Stimulated activated CD4-positive, alpha-beta T cell treated with anti-CD3 and anti-CD28 coated beads, Interleukin-1b, Interleukin-23, amount 100 ng/mL, for 24 hours (primary cell): ENCODE data around the gene CREB3L1.
"Not testable (repeated sequence)": the region's sequence is repeated elsewhere in the genome, so short reads cannot be mapped to it uniquely, and the experiment has no call there.

Source experiments
- DNase-seq, 4 experiments: peaks; one replicate each; pipeline ENCODE4 v3.0.0-alpha.2; 2020; ENCODE audit warnings: low read depth in 4 of 4, low spot score in 1 of 4

Gene CREB3L1

DNA sequence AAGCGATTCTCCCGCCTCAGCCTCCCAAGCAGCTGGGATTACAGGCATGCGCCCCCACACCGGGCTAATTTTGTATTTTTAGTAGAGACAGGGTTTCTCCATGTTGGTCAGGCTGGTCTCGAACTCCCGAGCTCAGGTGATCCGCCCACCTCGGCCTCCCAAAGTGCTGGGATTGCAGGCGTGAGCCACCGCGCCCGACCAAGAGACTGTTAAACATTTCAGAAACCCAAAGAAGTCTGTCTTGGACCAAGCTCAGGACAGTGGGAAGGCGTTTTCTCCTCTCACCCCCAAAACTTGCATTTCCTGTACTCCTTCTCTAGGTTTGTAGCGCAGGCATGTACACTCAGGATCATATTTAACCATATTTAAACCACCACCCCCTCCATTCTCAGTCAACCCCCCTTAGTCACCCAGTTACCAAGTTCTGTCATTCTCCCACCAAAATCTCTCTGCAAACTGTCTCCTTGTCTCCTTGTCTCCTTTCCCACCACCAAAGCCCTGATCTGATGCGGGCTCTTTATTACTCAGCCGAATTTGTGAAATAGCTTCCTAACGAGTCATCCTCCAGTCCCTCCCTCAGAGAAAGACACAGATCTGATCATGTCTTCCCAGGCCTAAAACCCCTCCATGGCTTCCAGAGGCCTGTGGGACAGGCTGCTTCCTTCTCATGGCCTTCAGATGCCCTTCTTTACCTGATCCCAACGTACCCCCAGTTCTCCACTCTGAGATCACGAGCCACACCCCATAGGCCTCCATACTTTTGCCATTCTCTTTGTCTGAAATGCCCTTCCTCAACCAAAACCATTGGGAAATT, 29.0 kb upstream of the CREB3L1 start:
- DNase-seq, result no peak

DNA sequence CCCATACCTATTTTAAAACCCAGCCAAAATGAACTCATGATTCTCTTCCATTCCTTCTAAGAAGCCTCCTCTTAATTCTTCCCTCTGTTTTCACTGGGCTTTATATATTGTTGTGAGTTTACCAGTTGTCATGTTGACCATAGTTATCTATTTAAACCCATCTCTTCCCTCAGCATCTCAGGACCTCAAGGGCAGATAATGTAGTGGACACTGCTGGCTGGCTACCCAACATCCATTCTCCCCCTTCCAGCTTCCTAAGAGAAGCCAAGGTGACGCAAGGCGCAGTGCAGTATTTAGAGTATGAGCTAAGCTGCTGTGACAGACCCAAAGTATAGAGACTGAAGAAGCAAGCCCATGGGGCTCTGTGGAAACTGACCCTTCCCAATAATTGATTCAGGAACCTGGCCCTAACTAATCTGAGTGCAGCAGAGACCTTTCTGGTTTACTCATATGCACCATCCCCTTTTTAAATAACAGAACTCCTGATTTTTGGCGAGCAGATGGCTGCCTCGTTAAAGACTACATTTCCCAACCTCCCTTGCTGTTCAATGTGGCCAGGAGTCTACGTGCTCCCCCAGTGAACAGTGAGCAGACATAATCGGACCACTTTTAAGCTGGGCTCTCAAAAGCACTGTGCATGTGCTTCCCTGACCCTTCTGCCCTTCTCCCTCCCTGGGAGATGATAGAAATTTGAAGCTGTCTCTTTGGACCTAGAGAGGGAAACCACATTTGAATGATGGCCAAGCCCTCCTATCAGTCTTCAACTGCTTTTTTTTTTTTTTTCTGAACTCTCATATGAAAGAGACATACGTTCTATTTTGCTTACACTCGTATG, 28.1 kb upstream of the CREB3L1 start:
- DNase-seq, result no peak

DNA sequence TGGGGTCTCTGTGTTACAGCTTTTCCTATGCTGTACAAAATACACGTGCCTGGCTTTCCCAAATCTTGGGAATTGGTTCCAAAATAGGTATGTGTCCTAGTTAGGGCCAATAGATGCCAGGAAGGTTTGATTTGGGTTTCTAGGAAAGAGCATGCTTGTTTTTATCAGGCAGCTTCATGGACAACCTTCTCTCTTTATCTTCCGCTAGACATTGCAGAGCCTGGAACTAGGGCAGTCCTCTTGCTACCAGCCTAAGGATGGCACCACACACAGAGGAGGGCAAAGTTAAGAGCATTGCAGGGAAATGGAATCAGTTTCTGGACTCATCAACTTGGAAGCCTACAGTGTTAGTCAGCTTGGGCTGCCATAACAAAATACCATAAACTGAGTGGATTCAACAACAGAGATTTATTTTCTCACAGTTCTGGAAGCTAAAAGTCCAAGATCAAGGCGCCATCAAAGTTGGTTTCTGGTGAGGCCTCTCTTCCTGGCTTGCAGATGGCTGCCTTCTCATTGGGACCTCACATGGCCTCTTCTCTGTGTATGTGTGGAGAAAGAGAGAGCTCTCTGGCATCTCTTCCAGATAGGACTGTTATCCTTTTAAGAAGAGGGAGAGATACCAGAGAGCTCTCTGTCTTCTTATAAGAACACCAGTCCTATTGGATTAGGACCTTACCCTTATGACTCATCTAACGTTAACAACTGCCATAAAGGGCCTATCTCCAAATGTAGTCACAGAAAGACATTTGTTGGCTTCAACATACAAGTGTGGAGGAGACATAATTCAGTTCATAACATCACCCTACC, 27.3 kb upstream of the CREB3L1 start:
- no peak for DNase-seq

DNA sequence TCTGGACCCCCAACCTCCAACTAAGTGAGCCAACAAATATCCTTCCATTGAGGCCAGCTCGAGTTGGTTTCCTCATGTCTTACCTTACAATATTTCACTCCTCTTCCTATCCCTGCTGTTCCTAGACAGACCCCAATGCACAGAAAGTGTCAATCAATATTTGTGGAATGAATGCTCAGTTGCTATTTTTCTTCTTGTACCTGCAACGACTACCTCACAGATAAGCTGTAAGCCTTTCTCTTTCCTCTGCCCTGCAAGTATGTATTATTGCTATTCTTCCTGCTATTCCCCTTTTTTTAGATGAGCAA, 26.8 kb upstream of the CREB3L1 start:
- DNase-seq, result no peak

DNA sequence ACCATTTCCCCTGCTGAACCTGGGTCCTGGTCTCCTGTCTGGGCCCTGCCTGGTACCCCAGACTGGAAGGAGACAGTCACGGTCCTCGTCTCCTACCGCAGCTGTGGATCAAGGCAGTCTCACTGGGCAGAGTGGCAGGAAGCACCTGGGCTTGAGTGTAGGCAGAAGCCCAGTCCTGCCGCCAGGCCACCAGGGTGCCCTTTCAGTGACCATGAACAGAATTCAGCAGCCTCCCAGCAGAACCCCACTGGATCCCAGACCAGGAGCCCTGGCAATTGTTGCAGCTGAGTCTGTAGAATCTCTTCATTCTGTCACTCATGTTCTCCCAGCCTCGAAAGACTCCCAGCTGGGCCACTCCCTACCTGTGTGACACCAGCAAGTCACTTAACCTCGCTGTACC, 25.5 kb upstream of the CREB3L1 start:
- no peak for DNase-seq

DNA sequence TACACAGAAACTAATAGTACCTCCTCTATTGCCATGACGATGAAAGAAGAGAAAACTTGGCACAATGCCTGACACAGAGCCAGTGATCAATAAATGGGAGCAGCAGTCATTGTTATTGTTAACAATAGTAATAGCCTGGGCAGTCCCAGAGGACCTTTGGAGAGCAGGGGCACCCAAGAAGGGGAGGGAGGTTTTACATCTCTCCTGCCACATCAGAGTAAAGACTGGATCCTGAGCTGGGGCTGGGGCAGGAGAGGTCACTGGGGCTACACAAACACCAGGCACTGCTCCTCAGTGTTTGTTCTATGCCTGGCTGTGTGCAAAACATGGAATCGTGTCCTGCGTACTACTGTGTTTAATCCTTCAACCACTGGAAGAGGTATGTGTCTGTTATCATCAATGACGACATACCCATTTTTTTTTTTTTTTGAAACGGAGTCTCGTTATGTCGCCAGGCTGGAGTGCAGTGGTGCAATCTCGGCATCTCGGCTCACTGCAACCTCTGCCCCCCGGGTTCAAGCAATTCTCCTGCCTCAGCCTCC, 25.0 kb upstream of the CREB3L1 start:
- no peak for DNase-seq

DNA sequence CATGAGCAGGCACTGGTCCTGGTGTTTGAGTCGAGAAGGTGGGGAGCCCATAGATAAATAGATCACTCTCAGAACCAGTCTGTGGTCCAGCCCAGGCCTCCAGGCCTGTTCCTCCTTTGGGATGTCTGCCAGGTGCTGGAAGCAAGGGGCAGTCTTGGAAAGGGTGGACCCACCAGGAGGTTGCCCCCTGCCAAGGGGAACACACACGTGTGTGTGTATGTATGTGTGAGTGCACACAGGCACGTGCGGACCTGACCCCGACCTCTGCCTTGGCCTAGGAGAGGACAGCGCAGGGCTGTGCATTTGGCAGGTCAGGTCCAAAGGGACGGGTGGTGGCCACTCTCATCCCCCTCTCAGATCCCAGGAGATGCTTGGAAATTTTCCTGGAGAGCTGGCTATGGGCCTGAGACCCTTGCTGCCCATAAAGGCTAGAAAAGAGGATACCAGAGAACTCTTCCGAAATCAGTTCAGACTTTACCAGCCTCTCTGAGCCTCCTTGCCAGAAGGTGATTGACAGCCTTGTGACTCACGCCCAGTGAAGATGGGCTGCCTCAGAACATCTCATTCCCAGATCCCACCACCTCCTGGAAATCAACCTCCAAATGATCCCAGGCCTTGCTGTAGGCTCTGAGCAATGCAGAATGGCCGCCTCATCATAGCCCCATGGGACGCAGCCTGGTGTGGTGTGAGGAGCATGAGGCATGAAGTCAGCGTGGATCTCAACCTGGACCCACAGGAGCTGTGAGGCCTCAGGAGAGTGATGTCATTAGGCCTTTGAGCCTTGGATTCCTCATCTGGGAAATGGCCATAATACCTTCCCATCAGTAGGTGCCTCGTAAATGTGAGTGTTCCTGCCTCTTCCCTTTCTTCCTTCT, 24.0 kb upstream of the CREB3L1 start:
- DNase-seq, result no peak

DNA sequence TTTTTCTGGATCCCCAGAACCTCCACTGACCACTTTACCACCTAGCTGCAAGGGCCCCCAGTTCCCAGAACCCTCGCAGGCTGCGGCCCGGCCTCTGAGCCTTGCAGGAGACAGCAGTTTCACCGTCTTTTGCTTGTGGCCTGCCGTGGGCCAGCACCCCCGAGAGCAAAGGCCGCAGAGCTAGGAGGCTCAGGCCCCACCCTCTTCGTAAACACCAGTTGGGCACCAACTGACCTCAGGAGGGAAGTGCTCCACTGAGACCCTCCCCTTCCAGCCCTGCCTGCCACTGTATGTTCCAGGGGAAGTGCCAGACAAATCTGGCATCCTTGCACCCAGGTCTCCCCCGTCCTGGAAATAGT, 23.4 kb upstream of the CREB3L1 start:
- no peak for DNase-seq

- DNase-seq, result no peak
These were observed 20.9 kb upstream of the CREB3L1 start for GRCh38 chr11:46256540-46257001.

DNA sequence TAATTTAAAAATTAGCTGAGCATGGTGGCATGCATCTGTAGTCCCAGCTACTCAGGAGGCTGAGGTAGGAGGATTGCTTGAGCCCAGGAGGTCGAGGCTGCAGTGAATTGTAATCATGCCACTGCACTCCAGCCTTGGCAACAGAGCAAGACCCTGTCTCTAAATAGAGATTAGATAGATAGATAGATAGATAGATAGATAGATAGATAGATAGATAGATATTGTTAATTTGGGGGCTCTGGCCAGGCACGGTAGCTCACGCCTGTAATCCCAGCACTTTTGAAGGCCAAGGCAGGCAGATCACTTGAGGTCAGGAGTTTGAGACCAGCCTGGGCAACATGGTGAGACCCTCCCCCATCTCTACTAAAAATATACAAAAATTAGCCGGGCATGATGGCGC, 18.1 kb upstream of the CREB3L1 start:
- DNase-seq, result not testable (repeated sequence)

DNA sequence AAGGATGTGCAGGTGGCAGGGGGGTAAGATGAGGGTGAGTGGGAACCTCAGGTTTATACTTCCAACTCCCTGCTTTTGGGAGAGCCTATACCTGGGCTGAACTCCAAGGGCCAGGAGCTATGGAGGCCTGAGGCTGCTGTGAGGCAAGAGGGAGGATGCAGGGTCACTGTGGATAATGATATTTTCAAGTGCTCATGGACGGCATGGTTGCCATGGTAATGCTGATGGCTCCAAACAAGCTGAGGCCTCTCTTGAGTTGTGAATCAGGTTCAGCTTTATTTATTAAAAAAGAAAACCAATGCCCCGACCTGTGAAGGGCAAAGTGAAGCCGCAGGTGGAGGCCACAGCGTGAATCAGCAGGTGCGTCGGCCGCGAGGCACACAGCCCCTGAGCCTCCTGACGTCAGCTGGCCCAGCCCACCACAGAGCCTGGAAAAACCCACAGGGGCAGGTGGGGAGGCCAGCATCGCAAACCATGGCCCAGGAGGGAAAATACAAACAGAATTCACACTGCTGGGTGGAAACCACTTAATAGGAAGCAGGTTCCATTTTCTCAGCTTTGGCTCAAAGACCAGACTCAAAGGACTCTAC, 17.4 kb upstream of the CREB3L1 start:
- no peak for DNase-seq

GRCh38 chr11:46263120-46263519, 14.3 kb upstream of the CREB3L1 start:
- DNase-seq, result no peak

DNA sequence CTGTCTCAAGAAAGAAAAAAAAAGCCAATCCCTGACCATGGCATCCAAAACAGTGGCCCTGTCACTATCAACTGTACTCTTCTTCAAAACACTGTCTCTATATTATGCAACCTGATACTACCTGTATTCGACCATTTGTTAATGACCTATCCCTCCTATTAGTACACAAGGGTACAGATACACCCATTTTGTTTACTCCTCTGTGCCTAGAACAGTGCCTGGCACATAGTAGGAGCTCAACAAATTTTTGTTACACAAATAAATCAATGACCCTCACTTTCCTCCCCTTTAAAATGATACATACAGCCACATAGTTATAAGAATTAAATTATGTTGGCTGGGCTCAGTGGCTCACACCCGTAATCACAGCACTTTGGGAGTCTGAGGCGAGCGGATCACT, 13.4 kb upstream of the CREB3L1 start:
- DNase-seq, result no peak

GRCh38 chr11:46264976-46265375, 12.5 kb upstream of the CREB3L1 start:
- DNase-seq, result no peak

GRCh38 chr11:46265764-46266163, 11.7 kb upstream of the CREB3L1 start:
- DNase-seq, result no peak

DNA sequence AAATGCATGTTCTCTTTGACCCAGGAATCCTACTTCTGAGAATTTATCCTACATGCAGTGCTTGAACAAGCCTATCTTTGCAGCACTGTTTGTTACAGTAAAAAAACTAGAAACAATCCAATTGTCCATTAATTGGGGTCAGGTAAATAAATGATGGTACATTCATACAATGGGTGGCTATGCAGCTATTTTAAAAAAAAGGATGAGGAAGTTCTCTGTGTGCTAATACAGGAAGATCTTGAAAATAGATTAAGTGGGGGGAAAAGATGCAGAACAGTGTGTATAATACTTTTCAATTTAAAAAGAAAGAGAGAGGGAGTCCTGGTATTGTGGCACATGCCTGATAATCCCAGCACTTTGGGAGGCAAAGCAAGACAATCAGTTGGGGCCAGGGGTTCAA, 9.5 kb upstream of the CREB3L1 start:
- DNase-seq, result no peak

- DNase-seq, result no peak
These were observed 6.8 kb upstream of the CREB3L1 start for GRCh38 chr11:46270684-46271083.

DNA sequence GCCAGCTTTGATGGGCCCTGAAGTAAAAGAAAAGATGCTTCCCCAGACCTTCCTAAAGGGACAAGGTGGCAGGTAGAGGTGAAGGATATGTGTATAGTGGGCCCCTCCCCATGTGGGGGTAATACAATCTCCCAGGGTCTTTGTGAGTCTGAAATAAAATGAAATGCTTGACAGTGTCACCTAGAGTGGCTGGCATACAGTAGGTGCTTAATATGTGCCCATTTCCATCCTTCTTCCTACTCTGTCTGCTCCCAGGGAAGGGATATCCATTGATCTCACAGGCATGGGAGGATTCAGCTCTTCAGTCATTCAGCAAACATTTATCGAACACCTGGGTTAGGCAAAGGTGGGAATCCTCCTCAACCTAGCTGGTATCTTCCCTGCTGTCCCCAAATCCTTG, 6.1 kb upstream of the CREB3L1 start:
- DNase-seq, result no peak

DNA sequence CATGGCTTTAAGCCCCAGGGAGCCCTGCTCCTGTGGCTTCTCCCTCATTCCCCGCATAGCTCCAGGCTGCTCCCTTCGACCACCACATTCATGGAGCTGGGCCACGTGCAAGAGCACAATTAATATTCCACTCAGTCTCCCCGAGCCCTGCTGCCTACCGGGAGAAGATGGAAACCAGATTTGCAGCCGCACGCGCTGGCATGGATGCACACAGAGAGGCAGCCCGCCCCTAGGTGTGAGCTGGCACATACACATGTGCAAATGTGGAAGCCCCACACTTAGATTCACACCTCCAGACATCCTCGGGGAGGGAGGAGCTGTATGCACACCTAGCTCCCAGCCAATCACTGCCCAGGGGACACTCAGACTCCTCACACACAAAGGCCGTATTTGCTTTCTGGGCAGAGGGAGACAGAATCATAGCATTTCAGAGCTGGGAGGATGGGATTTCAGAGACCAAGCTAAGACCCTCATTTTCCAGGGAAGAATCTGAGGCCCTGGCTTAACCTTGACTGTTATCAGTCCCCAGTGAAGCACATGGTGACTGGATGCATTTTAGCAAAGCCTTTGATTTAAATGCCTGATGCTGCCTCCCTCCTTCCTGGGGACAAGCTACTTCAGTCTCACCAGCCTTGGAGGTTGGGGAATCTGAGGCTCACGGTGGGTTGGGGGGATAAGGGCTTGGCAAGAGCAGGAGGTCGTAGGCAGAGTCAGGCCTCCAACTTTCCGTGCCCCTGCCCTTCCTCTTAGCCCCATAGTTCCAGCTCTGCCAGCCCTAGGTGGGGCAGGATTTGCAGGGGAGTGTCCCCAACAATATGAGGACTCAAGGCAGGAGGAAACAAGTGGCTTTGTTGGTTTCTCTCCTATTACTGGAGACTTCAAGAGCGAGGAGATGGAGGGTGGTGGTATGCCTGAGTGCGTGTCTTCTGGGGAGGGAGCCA, 5.3 kb upstream of the CREB3L1 start:
- no peak for DNase-seq
